HL-60/S4 treated with retinoic acid at 250 ng/mL for 4 days and 3 days (cell line): ENCODE data around the gene ASB6.

ENCODE experiments used
- in situ Hi-C: fragments of 300-500 bp; cut with MboI; formaldehyde crosslinking; loops from 2 replicates; pipeline ENCODE4 v1.7.0; 2022; ENCODE audit warnings: low sequenced_read_pairs

Gene ASB6

GRCh38 chr9:129610473-129611306 lies 31.3 kb downstream of the ASB6 start:
- in situ Hi-C loops: loop anchor here (10.0 to 25.0 kb wide), 2 partner anchors 476 to 773 kb away; partner anchors contain the start of gene SPOUT1

DNA sequence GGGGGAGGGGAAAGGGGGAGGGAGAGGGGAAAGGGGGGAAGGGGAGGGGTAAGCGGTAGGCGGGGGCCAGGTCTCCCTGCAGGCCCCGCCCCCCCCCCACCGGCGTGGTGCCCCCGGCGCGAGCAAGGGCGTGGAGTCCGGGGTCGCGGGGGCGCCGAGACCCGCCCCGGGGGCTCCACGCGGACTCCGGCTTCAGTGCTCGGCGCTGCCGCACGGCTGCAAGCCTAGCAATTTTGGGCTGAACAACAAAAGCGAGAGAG lies 31.8 kb downstream of the ASB6 start:
- in situ Hi-C loops: loop anchor here (10.0 to 25.0 kb wide), 2 partner anchors 475 to 773 kb away; partner anchors contain the start of gene SPOUT1

DNA sequence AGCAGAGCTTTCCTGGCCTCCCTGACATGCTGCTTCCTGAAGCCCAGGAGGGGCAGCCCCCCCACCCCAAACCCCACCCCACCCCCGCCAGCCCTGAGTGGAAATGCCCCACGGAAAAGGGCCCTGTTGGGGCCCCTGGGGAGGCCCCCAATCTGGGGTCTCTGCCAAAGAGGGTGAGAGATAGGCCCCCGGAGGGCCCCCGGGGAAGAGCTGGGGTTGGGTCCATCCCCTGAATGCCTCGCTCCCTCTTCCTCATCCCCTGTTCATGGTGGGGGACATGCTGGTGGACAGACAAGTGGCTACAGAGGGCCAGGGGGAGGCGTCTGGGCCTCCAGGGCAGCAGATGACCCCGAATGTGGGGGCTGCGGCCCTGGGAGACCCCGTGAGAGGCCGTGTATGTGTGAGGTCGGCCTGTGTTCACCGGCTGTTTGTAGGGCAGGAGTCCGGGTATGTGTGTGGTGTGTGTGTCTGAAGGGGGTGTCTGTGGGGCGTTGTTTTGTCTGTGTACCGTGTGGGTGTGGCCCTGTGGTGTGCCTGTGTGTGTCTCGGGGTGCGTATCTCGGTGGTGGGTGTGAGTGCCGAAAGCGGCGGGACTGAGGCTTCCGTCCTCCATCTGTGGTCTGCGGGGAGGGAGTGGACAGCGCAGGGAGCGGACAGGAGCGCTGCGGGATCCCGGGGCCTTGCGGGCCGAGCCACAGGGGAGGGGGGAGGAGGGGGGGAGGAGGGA lies 32.3 kb downstream of the ASB6 start:
- in situ Hi-C loops: loop anchor here (10.0 to 25.0 kb wide), 3 partner anchors 445 to 772 kb away; partner anchors contain the start of gene SPOUT1

GRCh38 chr9:129608561-129609481 lies 33.1 kb downstream of the ASB6 start:
- in situ Hi-C loops: loop anchor here (10.0 to 25.0 kb wide), 2 partner anchors 444 to 772 kb away; partner anchors contain the start of gene SPOUT1

DNA sequence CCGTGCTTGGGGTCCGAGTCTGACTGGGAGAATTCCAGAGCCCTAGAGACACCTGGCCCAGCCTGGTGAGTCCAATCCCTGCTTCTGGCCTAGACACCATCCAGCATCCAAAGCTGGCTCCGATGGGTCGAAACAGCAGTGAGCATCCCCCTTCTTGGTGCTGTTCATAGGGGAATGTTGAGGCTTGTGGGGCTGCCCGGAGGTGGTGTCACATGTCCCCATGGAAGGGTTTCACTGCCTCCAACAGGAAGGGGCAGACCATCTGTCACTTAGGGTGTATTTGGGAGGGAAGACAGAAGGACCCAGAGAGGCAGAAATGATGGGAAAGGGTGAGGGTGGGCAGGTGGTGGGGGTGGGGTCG lies 34.9 kb downstream of the ASB6 start:
- in situ Hi-C loops: loop anchor here (10.0 to 25.0 kb wide), 2 partner anchors 442 to 770 kb away; partner anchors contain the start of gene SPOUT1

DNA sequence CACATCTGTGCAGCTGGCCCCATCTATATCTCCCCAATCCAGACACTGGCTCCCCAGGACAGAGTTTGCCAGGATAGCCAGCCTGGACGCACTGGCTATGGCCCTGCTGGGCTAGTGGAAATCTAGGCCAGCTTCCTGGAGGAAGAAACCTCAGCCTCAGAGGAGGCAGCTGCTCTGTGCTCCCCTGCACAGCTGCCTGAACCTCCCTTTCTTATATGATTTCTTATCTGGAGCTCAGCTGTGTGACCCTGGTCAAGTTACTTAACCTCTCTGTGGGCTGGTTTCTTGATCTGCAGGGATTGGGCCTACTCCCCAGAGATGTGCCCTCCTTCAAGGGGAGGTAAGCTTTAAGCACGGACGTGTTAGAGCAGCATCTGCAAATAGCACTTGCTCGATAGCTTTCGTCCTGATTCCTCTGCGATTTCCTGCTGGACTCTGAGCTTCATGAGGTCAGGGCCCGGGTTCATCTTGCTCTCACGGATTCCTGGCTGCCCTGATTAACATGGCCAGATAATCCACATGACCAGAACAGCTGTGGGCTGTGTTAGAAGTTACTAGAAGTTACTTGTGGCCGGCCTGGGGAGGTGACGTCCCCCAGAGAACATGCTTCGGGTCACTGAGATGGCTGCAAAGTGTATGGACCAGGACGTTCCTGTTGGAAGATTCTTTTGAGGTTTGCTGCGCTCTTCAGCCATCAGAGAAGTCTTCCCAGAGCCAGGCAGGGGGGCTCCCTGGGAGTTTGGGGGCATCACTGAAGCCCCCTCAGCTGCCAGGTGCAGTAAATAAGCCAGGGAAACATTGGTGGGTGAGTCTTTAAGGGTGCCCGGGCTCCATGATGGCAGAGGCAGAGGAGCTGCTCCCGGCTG lies 35.6 kb downstream of the ASB6 start:
- in situ Hi-C loops: loop anchor here (10.0 to 25.0 kb wide), 2 partner anchors 442 to 769 kb away; partner anchors contain the start of gene SPOUT1

DNA sequence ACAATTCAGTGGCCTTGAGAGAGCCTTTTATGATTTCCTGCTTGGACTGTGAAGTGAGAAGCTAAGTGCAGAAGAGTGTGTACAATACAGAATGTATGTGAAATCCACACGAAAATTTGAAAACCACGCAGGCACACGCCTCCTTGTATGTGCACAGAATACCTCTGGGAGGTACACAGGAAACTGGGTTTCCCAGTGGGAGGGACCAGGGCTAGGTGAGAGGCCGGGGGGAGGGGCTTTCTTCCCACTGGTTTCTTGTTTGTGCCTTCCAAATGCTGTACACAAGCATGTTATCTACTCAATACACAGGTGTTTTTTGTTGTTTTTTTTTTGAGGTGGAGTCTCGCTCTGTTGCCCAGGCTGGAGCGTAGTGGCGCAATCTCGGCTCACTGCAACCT lies 37.2 kb downstream of the ASB6 start:
- in situ Hi-C loops: loop anchor here (10.0 to 25.0 kb wide), 2 partner anchors 440 to 767 kb away; partner anchors contain the start of gene SPOUT1

- in situ Hi-C loops: loop anchor here (10.0 to 25.0 kb wide), 2 partner anchors 439 to 767 kb away; partner anchors contain the start of gene SPOUT1
These were observed 37.7 kb downstream of the ASB6 start for GRCh38 chr9:129604056-129604765.

GRCh38 chr9:129602598-129603415 lies 39.1 kb downstream of the ASB6 start:
- in situ Hi-C loops: loop anchor here (10.0 to 25.0 kb wide), 2 partner anchors 438 to 766 kb away; partner anchors contain the start of gene SPOUT1

DNA sequence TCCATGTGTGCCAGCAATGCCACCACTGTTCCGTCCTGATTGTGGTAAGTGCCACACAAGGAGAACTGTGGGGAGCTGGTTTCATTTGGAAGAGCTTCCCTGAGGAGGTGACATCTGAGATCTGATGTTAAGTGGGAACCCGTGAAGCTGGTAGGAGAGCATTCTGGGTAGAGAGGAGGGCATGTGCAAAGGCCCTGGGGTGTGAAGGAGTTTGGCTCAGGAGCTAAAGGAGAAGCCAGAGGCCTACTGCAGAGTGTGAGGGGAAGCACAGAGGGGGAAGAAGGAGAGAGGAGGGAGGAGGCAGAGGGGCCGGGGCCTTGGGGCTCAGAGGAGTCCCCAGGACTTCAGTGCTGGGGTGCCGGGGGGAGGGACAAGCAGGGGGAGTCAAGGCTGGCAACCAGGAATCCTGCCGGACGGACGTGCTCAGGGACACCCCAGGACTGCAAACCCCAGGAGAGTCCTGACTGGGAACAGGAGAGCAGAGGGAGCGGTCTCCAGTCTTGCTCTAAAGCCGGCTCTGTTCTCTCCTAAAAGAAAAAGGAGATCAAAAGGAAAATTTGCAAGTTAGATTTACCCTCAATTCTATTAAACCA lies 40.8 kb downstream of the ASB6 start:
- in situ Hi-C loops: loop anchor here (10.0 to 25.0 kb wide), 2 partner anchors 436 to 764 kb away; partner anchors contain the start of gene SPOUT1

GRCh38 chr9:129598089-129598596 lies 43.8 kb downstream of the ASB6 start:
- in situ Hi-C loops: no loop called here

GRCh38 chr9:129597355-129598088 lies 44.4 kb downstream of the ASB6 start:
- in situ Hi-C loops: no loop called here

DNA sequence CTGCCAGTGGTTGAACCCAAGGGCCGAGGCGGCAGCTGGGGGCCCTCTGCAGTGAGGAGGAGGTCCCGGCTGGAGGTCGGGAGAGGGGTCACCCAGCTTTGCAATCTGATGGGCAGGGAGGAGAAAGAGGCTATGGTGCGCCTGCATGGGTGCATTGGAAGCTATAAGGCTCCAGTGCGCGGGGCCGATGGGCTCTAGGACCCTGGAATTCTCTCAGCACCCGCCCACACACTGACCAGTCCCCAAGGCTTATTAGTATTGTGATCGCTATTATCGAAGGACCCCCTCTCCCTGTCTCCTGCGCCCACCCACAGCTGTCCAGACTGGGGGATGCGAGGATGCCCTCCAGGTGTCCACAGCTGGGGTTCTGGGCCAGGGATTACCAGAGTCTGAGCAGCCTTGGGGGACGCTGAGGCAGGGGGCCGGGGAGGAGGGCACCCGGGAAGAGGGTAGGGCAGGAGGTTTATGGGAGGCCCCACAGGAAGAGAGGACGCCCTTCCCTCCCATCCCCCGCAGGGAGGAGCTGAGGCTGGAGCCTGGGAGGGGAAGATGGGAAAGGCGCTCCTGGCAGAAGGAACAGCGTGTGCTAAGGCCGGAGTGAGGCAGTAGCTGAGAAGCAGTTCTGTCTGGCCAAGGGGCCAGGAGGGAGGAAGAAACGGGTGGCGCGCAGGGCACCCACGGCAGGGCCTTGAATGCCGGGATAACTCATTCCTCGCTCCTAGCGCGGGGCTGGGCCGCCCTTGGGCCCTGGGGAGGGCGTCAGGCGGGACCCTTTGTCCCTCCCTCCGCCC lies 45.2 kb downstream of the ASB6 start:
- in situ Hi-C loops: no loop called here

GRCh38 chr9:129595903-129596540 lies 45.9 kb downstream of the ASB6 start:
- in situ Hi-C loops: no loop called here

DNA sequence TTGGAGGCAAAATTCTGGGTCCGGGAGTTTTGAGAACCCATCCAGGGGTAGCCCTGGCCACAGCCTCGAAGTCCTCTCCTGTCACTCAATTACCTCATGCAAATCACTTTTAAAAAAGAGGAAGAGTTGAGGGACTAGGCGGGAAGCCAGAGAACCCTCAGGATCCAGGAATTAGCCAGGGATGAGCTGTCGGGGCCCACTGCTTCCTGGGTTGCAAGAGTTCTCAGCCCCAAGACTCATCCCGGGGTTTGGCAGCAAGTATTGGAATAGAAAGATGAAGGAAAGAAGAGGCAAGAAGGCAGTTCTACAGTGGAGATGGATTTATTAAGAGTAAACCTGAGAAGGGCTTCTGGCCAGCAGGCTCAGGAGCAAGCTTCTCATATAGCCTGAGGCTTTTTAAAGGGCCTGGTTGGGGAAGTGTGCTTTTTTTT lies 46.6 kb downstream of the ASB6 start:
- in situ Hi-C loops: no loop called here
